Endodermal cell (in vitro differentiated cells): ENCODE results near the gene MKX. TPM values are rescaled to one million over a fixed set of nuclear protein-coding genes. Genes with fewer than 3 reads are reported as not detected.

Source experiments
- DNase-seq: peaks from one replicate; pipeline ENCODE4 v3.0.0-alpha.2; 2017
- H3K27ac ChIP-seq: 2 replicates; pipeline ENCODE4 v1.5.1; 2013; ENCODE audit warnings: mild to moderate bottlenecking, low read depth, low read length, moderate library complexity
- H3K27me3 ChIP-seq: 2 replicates; pipeline ENCODE4 v1.6.1; 2013; ENCODE audit warnings: mild to moderate bottlenecking, low read length, moderate library complexity; ENCODE audit not compliant: insufficient read depth, control insufficient read depth, poor library complexity, severe bottlenecking
- H3K36me3 ChIP-seq: 2 replicates; pipeline ENCODE4 v1.7.0; 2013; ENCODE audit warnings: mild to moderate bottlenecking, low read length, moderate library complexity; ENCODE audit not compliant: control insufficient read depth, insufficient read depth
- H3K4me1 ChIP-seq: one replicate; pipeline ENCODE4 v1.7.0; 2013; ENCODE audit warnings: low read length; ENCODE audit not compliant: control insufficient read depth, insufficient read depth
- H3K4me3 ChIP-seq: 2 replicates; pipeline ENCODE4 v1.5.1; 2013; ENCODE audit warnings: mild to moderate bottlenecking, low read length, moderate library complexity
- H3K9ac ChIP-seq: 2 replicates; pipeline ENCODE4 v1.6.1; 2013; ENCODE audit warnings: mild to moderate bottlenecking, low read length, moderate library complexity; ENCODE audit not compliant: poor library complexity, severe bottlenecking; ENCODE audit errors: extremely low read depth
- H3K9me3 ChIP-seq: 2 replicates; pipeline ENCODE4 v1.6.1; 2013; ENCODE audit warnings: mild to moderate bottlenecking, low read length, moderate library complexity; ENCODE audit not compliant: control insufficient read depth
- H3K27ac Mint-ChIP-seq: 2 replicates; pipeline ENCODE4 v1.8.0; 2020; ENCODE audit warnings: mixed read lengths
- H3K27me3 Mint-ChIP-seq: 2 replicates; pipeline ENCODE4 v1.8.0; 2021; ENCODE audit warnings: mild to moderate bottlenecking, mixed read lengths; ENCODE audit not compliant: insufficient read depth
- H3K36me3 Mint-ChIP-seq: 2 replicates; pipeline ENCODE4 v1.8.0; 2020; ENCODE audit warnings: low read depth, mixed read lengths
- H3K4me1 Mint-ChIP-seq: 2 replicates; pipeline ENCODE4 v1.8.0; 2020; ENCODE audit warnings: mixed read lengths
- H3K4me3 Mint-ChIP-seq: 2 replicates; pipeline ENCODE4 v1.8.0; 2020; ENCODE audit warnings: mild to moderate bottlenecking, moderate library complexity, mixed read lengths
- H3K9me3 Mint-ChIP-seq: 2 replicates; pipeline ENCODE4 v1.8.0; 2020; ENCODE audit warnings: mild to moderate bottlenecking, mixed read lengths
- CTCF ChIP-seq: fragments of 200-600 bp; sonication (generic); conservative IDR thresholded peaks from 2 replicates; pipeline ENCODE4 v1.5.0; 2021; ENCODE audit warnings: antibody characterized with exemption, mild to moderate bottlenecking
- WGBS, 2 experiments: methylation state at CpG; one replicate each; pipeline versions ENCODE4 v1.1.5 to v1.1.7; 2013; ENCODE audit warnings: missing lambda C conversion rate in 2 of 2, mixed read lengths in 1 of 2; ENCODE audit not compliant: insufficient coverage in 1 of 2, insufficient read length in 1 of 2; 5-methylcytosine and 5-hydroxymethylcytosine counted together
- total RNA-seq, 2 donors: library from RNA; stranded (reverse); fragmentation: NEBNext Ultra II Directional in 1 of 2; extraction: Animal tissue kit (Norgen Biotek cat#: 25700) in 1 of 2; gene quantifications; 2 replicates in 1 of 2; 3 replicates in 1 of 2; pipeline ENCODE4 v1.2.1, GENCODE V29; 2021

Gene MKX
- total RNA-seq, 2 donors from 2014 or later = 0.29 to 0.55 TPM

GRCh38 chr10:27636816-27637215 lies 108.8 kb downstream of the MKX start:
- WGBS, 2 experiments = no CpG with 5 or more reads among the region's 1 CpG
- no peak overlapping the region for H3K27ac ChIP-seq
- H3K27me3 Mint-ChIP-seq = no peaks in the 10 kb centered on the region
- H3K4me1 ChIP-seq = no peaks in the 10 kb centered on the region
- no peaks in the 10 kb centered on the region for H3K36me3 ChIP-seq
- H3K36me3 Mint-ChIP-seq = no peaks in the 10 kb centered on the region
- H3K27ac Mint-ChIP-seq = no peak overlapping the region
- H3K4me1 Mint-ChIP-seq = peaks cover 5% of the 10 kb centered on the region
- no peak overlapping the region for H3K4me3 Mint-ChIP-seq
- no peak overlapping the region for H3K4me3 ChIP-seq
- no peaks in the 10 kb centered on the region for H3K27me3 ChIP-seq
- H3K9me3 Mint-ChIP-seq = peaks cover 2% of the 10 kb centered on the region
- DNase-seq = no peak
- TF ChIP-seq CTCF = no peak
- no peak overlapping the region for H3K9ac ChIP-seq
- peaks cover 6% of the 10 kb centered on the region for H3K9me3 ChIP-seq

GRCh38 chr10:27635699-27636270 lies 109.8 kb downstream of the MKX start:
- WGBS, 2 experiments = 91% methylated on average over 2 of the region's 2 CpGs; no CpG with 5 or more reads in 1 of the 2 experiments
- Histone ChIP-seq H3K27me3 (no peaks in the 10 kb centered on the region), H3K36me3 (no peaks in the 10 kb centered on the region), H3K9me3 (no peaks in the 10 kb centered on the region), H3K27ac (no peak overlapping the region), H3K4me1 (no peaks in the 10 kb centered on the region), H3K4me3 (no peak overlapping the region), H3K9ac (no peak overlapping the region)
- Mint-ChIP-seq H3K27me3 (no peaks in the 10 kb centered on the region), H3K27ac (no peak overlapping the region), H3K4me3 (no peak overlapping the region), H3K4me1 (peaks cover 5% of the 10 kb centered on the region), H3K36me3 (no peaks in the 10 kb centered on the region), H3K9me3 (no peaks in the 10 kb centered on the region)
- no peak for DNase-seq
- TF ChIP-seq CTCF = no peak

GRCh38 chr10:27635290-27635689 lies 110.3 kb downstream of the MKX start:
- no peaks in the 10 kb centered on the region for H3K36me3 ChIP-seq
- Mint-ChIP-seq H3K9me3 (no peaks in the 10 kb centered on the region), H3K4me3 (no peak overlapping the region), H3K4me1 (peaks cover 5% of the 10 kb centered on the region), H3K27ac (no peak overlapping the region), H3K27me3 (no peaks in the 10 kb centered on the region), H3K36me3 (no peaks in the 10 kb centered on the region)
- H3K4me3 ChIP-seq = no peak overlapping the region
- no peaks in the 10 kb centered on the region for H3K4me1 ChIP-seq
- H3K9me3 ChIP-seq = no peaks in the 10 kb centered on the region
- no peak for DNase-seq
- WGBS, 2 experiments = 93% methylated on average over 3 to 6 of the region's 6 CpGs
- no peak for TF ChIP-seq CTCF
- no peak overlapping the region for H3K9ac ChIP-seq
- no peaks in the 10 kb centered on the region for H3K27me3 ChIP-seq
- no peak overlapping the region for H3K27ac ChIP-seq
